HepG2 (cell line): ENCODE results near the gene THSD4. TPM values are rescaled to one million over a fixed set of nuclear protein-coding genes. Genes with fewer than 3 reads are reported as not detected.
A peak's percentile ranks its signal among the peaks of the same experiment; 100 is the strongest.

Experiments used
- ATAC-seq: fragments of 200-7000 bp; cut with Tn5 transposase; 3 replicates; pipeline ENCODE4 v1.9.1; 2020; ENCODE audit warnings: mild to moderate bottlenecking, moderate library complexity
- BruUV-seq: library from RNA; stranded (reverse); fragments of 400-500 nt; replicated peaks from 2 replicates; lab custom pipeline; 2021; lab: Mats Ljungman, UMichigan
- CTCF ChIA-PET: fragments of 300-600 bp; formaldehyde crosslinking; extraction: SDS; loops from one replicate; lab custom pipeline; 2021; ENCODE audit warnings: low total read pairs, inconsistent platforms, low intra/inter-chr PET ratio; lab: Yijun Ruan, JAX
- POLR2A ChIA-PET: fragments of 350-600 bp; sonication (Branson Sonifier 250); formaldehyde crosslinking; loops from one replicate; lab custom pipeline; 2020; ENCODE audit warnings: antibody characterized with exemption, inconsistent platforms; lab: Yijun Ruan, JAX
- DNase-seq: peaks from one replicate; pipeline ENCODE4 v3.0.0-alpha.2; 2015; ENCODE audit warnings: low spot score
- FAIRE-seq: peaks from 3 replicates; lab custom pipeline; 2011; peaks lifted over from hg19 to GRCh38; lab: Jason Lieb, UNC
- H2AFZ ChIP-seq: one replicate; pipeline ENCODE4 v1.6.1; 2011; ENCODE audit warnings: low read length, inconsistent platforms
- H3K27ac ChIP-seq: fragments of 300-600 bp; 3 replicates; pipeline ENCODE4 v1.8.0; 2011; ENCODE audit warnings: mixed run types, mild to moderate bottlenecking, mixed read lengths, low read length, inconsistent platforms; ENCODE audit not compliant: insufficient read depth; ENCODE audit errors: extremely low read length
- H3K27me3 ChIP-seq, 2 experiments: fragments of 200-600 bp in 1 of 2; 2 replicates in 1 of 2; 3 replicates in 1 of 2; pipeline versions ENCODE4 v1.6.0 to v1.8.0; 2011; ENCODE audit warnings: low read length in 2 of 2, mild to moderate bottlenecking in 2 of 2, moderate library complexity in 2 of 2, inconsistent platforms in 1 of 2; ENCODE audit not compliant: insufficient read depth in 2 of 2, control insufficient read depth in 1 of 2
- H3K36me3 ChIP-seq, 2 experiments: fragments of 200-600 bp in 1 of 2; replicated peaks in 1 of 2; 2 replicates in 1 of 2; 3 replicates in 1 of 2; pipeline versions ENCODE4 v1.5.1 to v1.8.0; 2011; ENCODE audit warnings: low read length in 2 of 2, inconsistent platforms in 1 of 2; ENCODE audit not compliant: insufficient read depth in 2 of 2, control insufficient read depth in 1 of 2
- H3K4me1 ChIP-seq: 2 replicates; pipeline ENCODE4 v1.5.1; 2012; ENCODE audit warnings: low read length, inconsistent platforms; ENCODE audit not compliant: insufficient read depth
- H3K4me2 ChIP-seq: 2 replicates; pipeline ENCODE4 v1.6.0; 2011; ENCODE audit warnings: low read depth, low read length, inconsistent platforms
- H3K4me3 ChIP-seq, 3 experiments: fragments of 200-600 bp in 1 of 3; sonication (generic), shearing (Covaris generic) in 1 of 3; replicated peaks in 1 of 3; 2 replicates each; pipeline ENCODE4 v1.5.1; 2011 to 2016; ENCODE audit warnings: low read length in 3 of 3, inconsistent platforms in 2 of 3, low read depth in 2 of 3, mild to moderate bottlenecking in 2 of 3, control low read depth in 1 of 3, mixed read lengths in 1 of 3; ENCODE audit not compliant: insufficient read depth in 1 of 3
- H3K79me2 ChIP-seq: one replicate; pipeline ENCODE4 v1.6.1; 2011; ENCODE audit warnings: low read length, inconsistent platforms; ENCODE audit not compliant: insufficient read depth
- H3K9ac ChIP-seq: 2 replicates; pipeline ENCODE4 v1.6.0; 2011; ENCODE audit warnings: mild to moderate bottlenecking, low read depth, low read length, inconsistent platforms; ENCODE audit not compliant: insufficient read depth
- H3K9me3 ChIP-seq: 2 replicates; pipeline ENCODE4 v1.5.1; 2012; ENCODE audit warnings: mild to moderate bottlenecking, low read length
- H4K20me1 ChIP-seq: 2 replicates; pipeline ENCODE4 v1.6.0; 2011; ENCODE audit warnings: inconsistent platforms, mild to moderate bottlenecking, low read length, moderate library complexity; ENCODE audit not compliant: insufficient read depth
- CEBPG ChIP-seq: IDR thresholded peaks from 2 replicates; pipeline ENCODE4 v1.6.1; 2016
- ELF1 ChIP-seq: sonication (generic); formaldehyde crosslinking; IDR thresholded peaks from 2 replicates; pipeline ENCODE4 v1.4.0; 2020; ENCODE audit warnings: missing genetic modification reagents
- HMG20A ChIP-seq: IDR thresholded peaks from 2 replicates; pipeline ENCODE4 v1.6.1; 2016; ENCODE audit warnings: borderline replicate concordance
- HOXA3 ChIP-seq: sonication (generic); formaldehyde crosslinking; IDR thresholded peaks from 2 replicates; pipeline ENCODE4 v1.5.0; 2020; ENCODE audit warnings: missing genetic modification reagents
- ISX ChIP-seq: sonication (generic); formaldehyde crosslinking; conservative IDR thresholded peaks from 2 replicates; pipeline ENCODE4 v1.5.0; 2020; ENCODE audit warnings: missing genetic modification reagents
- LCORL ChIP-seq, 2 experiments: fragments of 450-650 bp in 1 of 2; sonication (generic) in 1 of 2; formaldehyde crosslinking in 1 of 2; IDR thresholded peaks; 2 replicates each; pipeline versions ENCODE4 v1.5.0 to v1.6.1; 2017 to 2020; ENCODE audit warnings: antibody characterized with exemption in 1 of 2, missing genetic modification reagents in 1 of 2
- MEF2D ChIP-seq: sonication (generic); formaldehyde crosslinking; IDR thresholded peaks from 2 replicates; pipeline ENCODE4 v1.5.1; 2020; ENCODE audit warnings: mild to moderate bottlenecking, missing genetic modification reagents
- NR2F1 ChIP-seq, 2 experiments: fragments of 450-650 bp in 1 of 2; formaldehyde crosslinking in 1 of 2; IDR thresholded peaks; 2 replicates each; pipeline versions ENCODE4 v1.5.0 to v1.6.1; 2016 to 2020; ENCODE audit warnings: mild to moderate bottlenecking in 1 of 2, missing compliant biosample characterization in 1 of 2, missing genetic modification reagents in 1 of 2, moderate library complexity in 1 of 2
- NR2F6 ChIP-seq, 2 experiments: IDR thresholded peaks; 2 replicates each; pipeline ENCODE4 v1.6.1; 2016; ENCODE audit warnings: antibody characterized with exemption in 1 of 2, mild to moderate bottlenecking in 1 of 2
- RARA ChIP-seq: IDR thresholded peaks from 2 replicates; pipeline ENCODE4 v1.6.1; 2016; ENCODE audit warnings: missing genetic modification reagents, missing compliant biosample characterization
- RBFOX2 ChIP-seq: fragments of 200-400 bp; formaldehyde crosslinking; IDR thresholded peaks from 2 replicates; pipeline ENCODE4 v1.6.1; 2017; ENCODE audit warnings: low read depth, mild to moderate bottlenecking, low read length
- SMYD3 ChIP-seq: sonication (generic); formaldehyde crosslinking; IDR thresholded peaks from 2 replicates; pipeline ENCODE4 v1.8.1; 2023; ENCODE audit warnings: mild to moderate bottlenecking, missing genetic modification reagents
- THYN1 ChIP-seq: sonication (generic); formaldehyde crosslinking; IDR thresholded peaks from 2 replicates; pipeline ENCODE4 v1.8.1; 2023; ENCODE audit warnings: low read depth, mild to moderate bottlenecking, moderate library complexity, missing genetic modification reagents, borderline replicate concordance
- WGBS: methylation state at CpG from one replicate; pipeline ENCODE4 v1.1.6; 2017; ENCODE audit warnings: low lambda C conversion rate; 5-methylcytosine and 5-hydroxymethylcytosine counted together
- in situ Hi-C: cut with HindIII; loops from 2 replicates; pipeline ENCODE4 v1.10.0; 2017; ENCODE audit warnings: low pct_unique_long_range_greater_than_20kb; ENCODE audit not compliant: extremely low pct_ligation_motif_present
- intact Hi-C: fragments of 100-400 bp; cut with micrococcal nuclease; formaldehyde crosslinking; loops from one replicate; pipeline ENCODE4 v1.10.0; 2022; ENCODE audit not compliant: unreplicated experiment
- polyA plus RNA-seq, 8 experiments: library from polyadenylated mRNA; depleted of rRNA in 3 of 8; stranded (reverse) in 7 of 8; unstranded in 1 of 8; fragments of >200 nt; fragmentation: Illumina TruSeq in 4 of 8; extraction: Trizol in 4 of 8; gene quantifications; 2 replicates each; pipeline versions ENCODE4 v1.2.1 to v1.2.3, GENCODE V29; 2011 to 2016; ENCODE audit warnings: low read depth in 4 of 8, missing spikeins in 1 of 8, mixed read lengths in 1 of 8; ENCODE audit not compliant: insufficient read depth in 1 of 8
- total RNA-seq, 5 experiments: library from RNA; depleted of rRNA; stranded (reverse); fragments of >200 nt; fragmentation: Illumina TruSeq; extraction: Trizol; gene quantifications; 2 replicates each; pipeline ENCODE4 v1.2.3, GENCODE V29; 2016; ENCODE audit warnings: low read depth in 1 of 5
- TF ChIP-seq, protein P1 (sequence below): sonication (generic); formaldehyde crosslinking; IDR thresholded peaks from 2 replicates; pipeline ENCODE4 v1.4.0; 2020; ENCODE audit warnings: missing genetic modification reagents
- TF ChIP-seq, protein P2 (sequence below): sonication (generic); formaldehyde crosslinking; IDR thresholded peaks from 2 replicates; pipeline ENCODE4 v1.5.1; 2020; ENCODE audit warnings: mild to moderate bottlenecking, missing genetic modification reagents, borderline replicate concordance
- TF ChIP-seq, protein P3 (sequence below): sonication (generic); formaldehyde crosslinking; IDR thresholded peaks from 2 replicates; pipeline ENCODE4 v1.5.0; 2020; ENCODE audit warnings: missing genetic modification reagents

The THSD4 gene
- total and polyA plus RNA-seq, 2 of the 13 experiments (the other 11 are each of a cell fraction or from before 2014, with no cell fraction given) = 0.07 to 0.21 TPM

DNA sequence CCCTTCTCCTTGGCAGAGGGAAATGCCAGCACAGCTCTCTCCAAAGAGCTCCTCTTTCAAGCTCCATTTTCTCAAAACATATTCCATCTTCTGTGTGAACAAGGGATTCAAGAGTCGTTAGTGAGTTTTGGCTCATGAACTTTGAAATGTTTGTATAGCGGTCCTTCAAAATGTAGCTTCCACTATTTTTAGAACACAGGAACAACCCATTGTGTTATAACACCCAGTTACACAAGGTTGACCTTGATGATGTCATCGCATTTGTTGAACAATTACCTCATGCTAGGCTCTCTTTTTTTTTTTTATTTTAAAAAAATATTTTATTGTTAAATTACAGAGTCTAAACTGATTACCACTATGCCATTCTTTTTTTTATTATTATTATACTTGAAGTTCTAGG lies 251.7 kb downstream of the THSD4 start:
- Histone ChIP-seq H3K4me1 (peaks cover 12% of the 10 kb centered on the region), H3K79me2 (no peaks in the 10 kb centered on the region), H3K27ac (peak overlapping the region; percentile 54), H3K36me3 (no peaks in the 10 kb centered on the region), H3K27me3 (no peaks in the 10 kb centered on the region), H2AFZ (no peak overlapping the region), H4K20me1 (no peaks in the 10 kb centered on the region), H3K4me3 (no peak overlapping the region), H3K9ac (no peak overlapping the region), H3K9me3 (no peaks in the 10 kb centered on the region), H3K4me2 (peak overlapping the region; percentile 36; the same call in 1 of the 2 replicates)
- FAIRE-seq = no peak
- POLR2A ChIA-PET = no interaction called here
- intact Hi-C loops (no loop called here), in situ Hi-C loops (no loop called here)
- CTCF ChIA-PET = no interaction called here
- DNase-seq = peak; percentile 83
- 5% methylated on average over 3 of the region's 3 CpGs for WGBS
- ATAC-seq = peak; percentile 65
- no TSS peak for BruUV-seq
- 0 out of 2 replicates have a peak, but pooled peaks have one; percentile 13 for TF ChIP-seq HOXA3 (CRISPR knock-in tag)
- TF ChIP-seq NR2F1 (CRISPR knock-in tag; IDR thresholded peaks at IDR 0.05) = peak; percentile 49 to 64; a peak in 2 of 4 replicates
- TF ChIP-seq, protein P1, sequence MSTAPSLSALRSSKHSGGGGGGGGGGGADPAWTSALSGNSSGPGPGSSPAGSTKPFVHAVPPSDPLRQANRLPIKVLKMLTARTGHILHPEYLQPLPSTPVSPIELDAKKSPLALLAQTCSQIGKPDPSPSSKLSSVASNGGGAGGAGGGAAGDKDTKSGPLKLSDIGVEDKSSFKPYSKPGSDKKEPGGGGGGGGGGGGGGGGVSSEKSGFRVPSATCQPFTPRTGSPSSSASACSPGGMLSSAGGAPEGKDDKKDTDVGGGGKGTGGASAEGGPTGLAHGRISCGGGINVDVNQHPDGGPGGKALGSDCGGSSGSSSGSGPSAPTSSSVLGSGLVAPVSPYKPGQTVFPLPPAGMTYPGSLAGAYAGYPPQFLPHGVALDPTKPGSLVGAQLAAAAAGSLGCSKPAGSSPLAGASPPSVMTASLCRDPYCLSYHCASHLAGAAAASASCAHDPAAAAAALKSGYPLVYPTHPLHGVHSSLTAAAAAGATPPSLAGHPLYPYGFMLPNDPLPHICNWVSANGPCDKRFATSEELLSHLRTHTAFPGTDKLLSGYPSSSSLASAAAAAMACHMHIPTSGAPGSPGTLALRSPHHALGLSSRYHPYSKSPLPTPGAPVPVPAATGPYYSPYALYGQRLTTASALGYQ (CRISPR knock-in tag) = no peak
- peak; percentile 53; the same call in 1 of the 2 replicates for TF ChIP-seq NR2F6 (IDR thresholded peaks at IDR 0.05)
- peak; percentile 52; the same call in 1 of the 2 replicates for TF ChIP-seq NR2F6 (CRISPR knock-in tag; IDR thresholded peaks at IDR 0.05)
- peak; percentile 56; the same call in 1 of the 2 replicates for TF ChIP-seq CEBPG (CRISPR knock-in tag)
- peak; percentile 86 for TF ChIP-seq RARA (CRISPR knock-in tag)
- TF ChIP-seq, protein P2, sequence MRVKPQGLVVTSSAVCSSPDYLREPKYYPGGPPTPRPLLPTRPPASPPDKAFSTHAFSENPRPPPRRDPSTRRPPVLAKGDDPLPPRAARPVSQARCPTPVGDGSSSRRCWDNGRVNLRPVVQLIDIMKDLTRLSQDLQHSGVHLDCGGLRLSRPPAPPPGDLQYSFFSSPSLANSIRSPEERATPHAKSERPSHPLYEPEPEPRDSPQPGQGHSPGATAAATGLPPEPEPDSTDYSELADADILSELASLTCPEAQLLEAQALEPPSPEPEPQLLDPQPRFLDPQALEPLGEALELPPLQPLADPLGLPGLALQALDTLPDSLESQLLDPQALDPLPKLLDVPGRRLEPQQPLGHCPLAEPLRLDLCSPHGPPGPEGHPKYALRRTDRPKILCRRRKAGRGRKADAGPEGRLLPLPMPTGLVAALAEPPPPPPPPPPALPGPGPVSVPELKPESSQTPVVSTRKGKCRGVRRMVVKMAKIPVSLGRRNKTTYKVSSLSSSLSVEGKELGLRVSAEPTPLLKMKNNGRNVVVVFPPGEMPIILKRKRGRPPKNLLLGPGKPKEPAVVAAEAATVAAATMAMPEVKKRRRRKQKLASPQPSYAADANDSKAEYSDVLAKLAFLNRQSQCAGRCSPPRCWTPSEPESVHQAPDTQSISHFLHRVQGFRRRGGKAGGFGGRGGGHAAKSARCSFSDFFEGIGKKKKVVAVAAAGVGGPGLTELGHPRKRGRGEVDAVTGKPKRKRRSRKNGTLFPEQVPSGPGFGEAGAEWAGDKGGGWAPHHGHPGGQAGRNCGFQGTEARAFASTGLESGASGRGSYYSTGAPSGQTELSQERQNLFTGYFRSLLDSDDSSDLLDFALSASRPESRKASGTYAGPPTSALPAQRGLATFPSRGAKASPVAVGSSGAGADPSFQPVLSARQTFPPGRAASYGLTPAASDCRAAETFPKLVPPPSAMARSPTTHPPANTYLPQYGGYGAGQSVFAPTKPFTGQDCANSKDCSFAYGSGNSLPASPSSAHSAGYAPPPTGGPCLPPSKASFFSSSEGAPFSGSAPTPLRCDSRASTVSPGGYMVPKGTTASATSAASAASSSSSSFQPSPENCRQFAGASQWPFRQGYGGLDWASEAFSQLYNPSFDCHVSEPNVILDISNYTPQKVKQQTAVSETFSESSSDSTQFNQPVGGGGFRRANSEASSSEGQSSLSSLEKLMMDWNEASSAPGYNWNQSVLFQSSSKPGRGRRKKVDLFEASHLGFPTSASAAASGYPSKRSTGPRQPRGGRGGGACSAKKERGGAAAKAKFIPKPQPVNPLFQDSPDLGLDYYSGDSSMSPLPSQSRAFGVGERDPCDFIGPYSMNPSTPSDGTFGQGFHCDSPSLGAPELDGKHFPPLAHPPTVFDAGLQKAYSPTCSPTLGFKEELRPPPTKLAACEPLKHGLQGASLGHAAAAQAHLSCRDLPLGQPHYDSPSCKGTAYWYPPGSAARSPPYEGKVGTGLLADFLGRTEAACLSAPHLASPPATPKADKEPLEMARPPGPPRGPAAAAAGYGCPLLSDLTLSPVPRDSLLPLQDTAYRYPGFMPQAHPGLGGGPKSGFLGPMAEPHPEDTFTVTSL = peak; percentile 72; the same call in 1 of the 2 replicates
- TF ChIP-seq, protein P3, sequence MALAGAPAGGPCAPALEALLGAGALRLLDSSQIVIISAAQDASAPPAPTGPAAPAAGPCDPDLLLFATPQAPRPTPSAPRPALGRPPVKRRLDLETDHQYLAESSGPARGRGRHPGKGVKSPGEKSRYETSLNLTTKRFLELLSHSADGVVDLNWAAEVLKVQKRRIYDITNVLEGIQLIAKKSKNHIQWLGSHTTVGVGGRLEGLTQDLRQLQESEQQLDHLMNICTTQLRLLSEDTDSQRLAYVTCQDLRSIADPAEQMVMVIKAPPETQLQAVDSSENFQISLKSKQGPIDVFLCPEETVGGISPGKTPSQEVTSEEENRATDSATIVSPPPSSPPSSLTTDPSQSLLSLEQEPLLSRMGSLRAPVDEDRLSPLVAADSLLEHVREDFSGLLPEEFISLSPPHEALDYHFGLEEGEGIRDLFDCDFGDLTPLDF (CRISPR knock-in tag) = no peak
- TF ChIP-seq ISX (CRISPR knock-in tag) = no peak
- TF ChIP-seq HMG20A (CRISPR knock-in tag) = peak; percentile 54; the same call in 1 of the 2 replicates
- TF ChIP-seq MEF2D (CRISPR knock-in tag) = peak; percentile 100
- TF ChIP-seq SMYD3 (CRISPR knock-in tag) = no peak
- TF ChIP-seq LCORL (IDR thresholded peaks at IDR 0.05) = 0 out of 2 replicates have a peak, but pooled peaks have one; percentile 31
- TF ChIP-seq LCORL (CRISPR knock-in tag; IDR thresholded peaks at IDR 0.05) = no peak
- no peak for TF ChIP-seq THYN1 (CRISPR knock-in tag)
- TF ChIP-seq ELF1 (CRISPR knock-in tag) = 0 out of 2 replicates have a peak, but pooled peaks have one; percentile 20
- no peak for TF ChIP-seq RBFOX2
